GM18508 (cell line): ENCODE measurements around the gene RAB43.

Source experiments
- ATAC-seq: cut with Tn5 transposase; IDR thresholded peaks from one replicate; pipeline ENCODE4 v1.9.1; 2021; ENCODE audit warnings: moderate number of reproducible peaks; ENCODE audit not compliant: insufficient read depth, unreplicated experiment

The RAB43 gene

DNA sequence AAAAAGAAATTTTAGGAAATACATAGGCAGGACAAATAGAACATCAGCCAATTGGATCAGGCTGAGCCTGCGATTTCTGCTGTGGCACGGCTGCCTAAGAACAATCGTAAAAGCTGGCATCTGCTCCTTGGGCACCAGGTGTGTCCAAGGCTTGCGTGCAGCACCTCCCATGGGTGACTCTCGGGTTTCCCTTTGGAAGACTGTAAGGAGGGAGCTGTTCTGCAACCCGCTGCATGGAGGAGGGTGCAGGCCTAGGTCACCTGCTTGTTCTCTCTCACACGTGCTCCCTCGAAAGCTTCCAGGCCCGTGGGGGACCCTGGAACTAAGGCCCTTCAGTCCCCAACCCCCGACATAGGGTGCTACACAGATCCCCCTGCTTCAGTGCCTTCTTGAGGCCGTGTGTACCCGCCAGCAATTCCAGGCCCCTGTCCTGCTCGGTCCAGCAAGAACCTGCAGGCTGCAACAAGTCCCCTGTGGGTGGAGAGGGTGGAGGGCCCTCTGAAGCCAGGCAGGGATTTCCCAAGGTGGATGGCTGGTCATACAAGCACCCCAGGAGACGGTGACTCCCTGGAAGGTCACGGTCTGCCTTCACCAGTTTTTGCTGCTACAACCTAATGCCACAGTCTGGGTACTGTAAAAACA lies 57.6 kb downstream of the RAB43 start:
- ATAC-seq: no peak

DNA sequence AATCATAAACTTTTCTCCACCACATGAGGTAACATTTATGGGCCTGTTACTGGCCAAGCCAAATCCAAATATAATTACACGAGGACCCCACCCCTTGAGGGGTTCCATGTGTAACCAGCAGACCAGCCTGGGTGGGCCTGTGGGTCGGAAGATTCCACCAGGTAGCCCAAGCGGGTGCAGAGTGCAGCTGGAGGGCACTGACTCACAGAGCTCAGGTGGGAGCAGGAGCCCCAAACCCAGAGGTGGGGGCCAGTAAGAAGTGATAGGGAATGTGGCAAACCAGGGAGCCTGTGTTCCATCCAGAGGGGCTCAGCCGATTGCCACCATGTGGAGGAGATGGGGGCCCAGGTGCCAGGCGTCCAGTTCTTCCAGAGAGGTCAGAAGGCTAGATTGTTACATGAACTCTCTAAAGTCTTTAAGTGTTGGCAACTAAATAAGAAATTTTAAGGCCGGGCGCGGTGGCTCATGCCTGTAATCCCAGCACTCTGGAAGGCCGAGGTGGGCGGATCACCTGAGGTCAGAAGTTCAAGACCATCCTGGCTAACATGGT lies 58.4 kb downstream of the RAB43 start:
- no peak for ATAC-seq

DNA sequence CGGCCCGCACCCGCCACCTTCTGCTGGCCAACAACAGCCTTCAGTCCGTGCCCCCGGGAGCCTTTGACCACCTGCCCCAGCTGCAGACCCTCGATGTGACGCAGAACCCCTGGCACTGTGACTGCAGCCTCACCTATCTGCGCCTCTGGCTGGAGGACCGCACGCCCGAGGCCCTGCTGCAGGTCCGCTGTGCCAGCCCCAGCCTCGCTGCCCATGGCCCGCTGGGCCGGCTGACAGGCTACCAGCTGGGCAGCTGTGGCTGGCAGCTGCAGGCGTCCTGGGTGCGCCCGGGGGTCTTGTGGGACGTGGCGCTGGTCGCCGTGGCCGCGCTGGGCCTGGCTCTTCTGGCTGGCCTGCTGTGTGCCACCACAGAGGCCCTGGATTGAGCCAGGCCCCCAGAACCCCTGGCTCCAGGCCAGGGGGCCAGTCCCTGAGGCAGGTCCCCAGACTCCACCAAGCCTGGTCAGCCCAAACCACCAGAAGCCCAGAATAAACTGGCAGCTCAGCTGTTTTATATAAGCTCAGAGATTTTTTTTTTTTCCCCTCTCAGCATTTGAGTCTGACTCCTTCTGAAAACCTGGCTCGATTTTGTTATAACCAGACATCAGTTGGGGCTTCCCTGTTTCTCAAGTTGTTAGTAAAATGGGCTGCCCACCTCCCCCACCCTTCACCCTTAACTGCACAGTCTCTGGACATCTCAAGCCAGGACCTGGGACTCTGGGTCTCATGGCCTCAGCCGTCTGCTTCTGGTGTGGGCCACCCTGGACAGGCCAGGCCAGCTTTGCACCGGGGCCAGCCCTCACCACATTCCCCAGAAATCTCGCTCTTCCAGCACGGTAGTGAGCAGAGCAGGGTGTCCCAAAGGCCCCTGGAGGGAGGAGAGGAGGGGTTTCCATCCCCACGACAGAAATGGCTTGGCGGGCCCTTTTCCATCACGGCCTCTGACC lies 59.4 kb downstream of the RAB43 start:
- no peak for ATAC-seq

DNA sequence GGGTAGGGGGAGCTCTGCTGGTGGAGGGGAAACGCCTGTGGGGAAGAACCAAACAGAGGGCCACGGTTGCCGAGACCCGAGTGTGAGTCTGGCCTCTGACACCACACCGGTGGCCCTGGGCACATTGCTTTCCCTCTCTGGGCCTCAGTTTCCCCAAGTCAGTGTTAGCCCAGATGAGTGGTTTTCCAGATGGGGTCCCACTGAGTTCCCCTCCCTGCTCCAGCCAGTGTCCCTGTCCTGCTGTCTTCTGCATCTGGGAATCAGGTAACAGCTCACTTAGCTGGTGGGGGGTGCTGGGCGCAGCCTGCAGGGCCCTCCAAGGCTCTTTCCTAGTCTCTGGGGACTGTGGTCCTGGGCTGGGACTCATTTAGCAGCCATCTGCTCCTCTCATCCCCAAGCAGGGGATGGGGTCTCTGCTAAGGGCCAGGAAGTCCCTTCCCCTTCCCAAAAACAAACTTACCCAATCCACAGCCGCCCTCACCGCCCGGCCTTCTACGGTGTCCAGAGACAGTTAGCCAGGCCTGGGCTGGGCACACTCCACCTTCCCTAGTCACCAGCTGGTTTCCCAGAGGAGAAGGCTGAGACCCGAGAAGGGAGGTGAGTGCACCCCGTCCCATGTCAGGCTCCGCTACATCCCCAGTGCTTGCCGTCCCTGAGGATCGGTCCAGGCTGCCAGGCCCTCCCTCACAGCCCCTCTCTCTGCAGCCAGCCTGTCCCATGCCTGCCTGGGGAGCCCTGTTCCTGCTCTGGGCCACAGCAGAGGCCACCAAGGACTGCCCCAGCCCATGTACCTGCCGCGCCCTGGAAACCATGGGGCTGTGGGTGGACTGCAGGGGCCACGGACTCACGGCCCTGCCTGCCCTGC lies 60.3 kb downstream of the RAB43 start:
- ATAC-seq: no peak

DNA sequence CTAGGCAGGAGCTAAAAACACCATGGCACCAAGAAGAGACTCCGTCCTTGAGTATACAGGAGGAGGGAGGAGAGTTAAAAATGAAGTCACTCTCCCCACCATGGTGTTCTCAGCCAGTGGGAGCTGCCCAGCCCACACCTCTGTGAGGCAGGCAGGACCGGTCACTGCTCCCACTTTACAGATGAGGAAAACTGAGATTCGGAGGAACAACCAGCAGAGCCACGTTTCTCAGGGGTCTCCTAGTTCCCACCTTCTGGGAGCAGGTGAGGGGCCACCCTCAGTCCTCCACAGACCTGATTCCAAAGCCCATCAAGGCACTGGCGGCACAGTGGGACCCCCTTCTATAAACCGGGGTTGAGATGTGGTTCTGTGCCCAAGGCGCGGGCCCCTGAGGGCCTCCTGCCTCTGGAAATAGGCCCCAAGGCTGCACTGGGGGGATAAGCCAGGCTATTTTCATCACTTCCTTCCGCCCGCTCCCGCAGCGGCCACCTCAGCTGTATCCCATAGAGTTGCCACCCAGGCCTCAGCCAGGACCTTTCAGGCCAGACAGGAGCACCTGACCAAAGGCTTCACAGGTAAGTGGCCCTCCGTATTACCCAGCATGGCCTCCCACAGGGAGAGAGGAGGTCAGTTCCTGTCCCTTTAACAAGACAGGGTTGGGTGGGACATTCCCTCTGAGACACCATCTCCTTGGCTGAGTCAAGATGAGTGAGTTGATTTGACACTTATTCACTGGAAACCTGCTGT lies 61.2 kb downstream of the RAB43 start, which contains the start of gene GP9:
TSS of gene GP9 (plus strand) at position 504 of the 747 bp plus-strand sequence. CDS start 961 bp downstream, outside the sequence.
- ATAC-seq: no peak

DNA sequence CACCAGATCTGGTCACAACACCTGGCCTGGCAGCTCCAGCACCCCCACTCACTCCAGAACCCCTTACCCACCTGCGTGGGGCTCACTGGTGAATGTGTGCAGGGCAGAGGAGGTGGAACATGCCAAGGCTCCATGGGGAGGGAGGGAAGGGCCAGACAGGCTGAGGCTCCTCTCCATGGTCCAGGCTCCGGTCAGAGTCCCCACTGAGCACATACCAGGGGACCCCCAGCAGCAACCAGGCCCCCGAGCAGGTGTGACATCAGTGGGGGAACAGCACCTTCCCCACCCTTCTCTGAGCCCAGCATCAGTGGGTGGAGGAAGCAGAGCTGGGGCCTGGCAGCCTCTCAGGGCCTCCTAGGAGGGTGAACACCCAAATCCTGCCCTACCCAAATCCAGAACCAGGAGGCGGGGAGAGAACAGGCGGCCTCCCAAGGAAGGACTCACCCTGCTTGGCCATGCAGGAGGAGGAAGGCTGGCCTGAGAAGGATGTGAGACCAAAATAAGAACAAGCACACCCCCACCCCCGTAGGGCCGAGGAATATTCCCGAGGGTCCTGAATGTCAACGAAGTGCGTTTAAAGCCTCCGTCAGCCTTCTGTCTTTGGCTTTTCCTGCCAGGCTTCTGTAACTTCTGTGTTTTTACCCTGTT lies 62.2 kb downstream of the RAB43 start:
- ATAC-seq: no peak

DNA sequence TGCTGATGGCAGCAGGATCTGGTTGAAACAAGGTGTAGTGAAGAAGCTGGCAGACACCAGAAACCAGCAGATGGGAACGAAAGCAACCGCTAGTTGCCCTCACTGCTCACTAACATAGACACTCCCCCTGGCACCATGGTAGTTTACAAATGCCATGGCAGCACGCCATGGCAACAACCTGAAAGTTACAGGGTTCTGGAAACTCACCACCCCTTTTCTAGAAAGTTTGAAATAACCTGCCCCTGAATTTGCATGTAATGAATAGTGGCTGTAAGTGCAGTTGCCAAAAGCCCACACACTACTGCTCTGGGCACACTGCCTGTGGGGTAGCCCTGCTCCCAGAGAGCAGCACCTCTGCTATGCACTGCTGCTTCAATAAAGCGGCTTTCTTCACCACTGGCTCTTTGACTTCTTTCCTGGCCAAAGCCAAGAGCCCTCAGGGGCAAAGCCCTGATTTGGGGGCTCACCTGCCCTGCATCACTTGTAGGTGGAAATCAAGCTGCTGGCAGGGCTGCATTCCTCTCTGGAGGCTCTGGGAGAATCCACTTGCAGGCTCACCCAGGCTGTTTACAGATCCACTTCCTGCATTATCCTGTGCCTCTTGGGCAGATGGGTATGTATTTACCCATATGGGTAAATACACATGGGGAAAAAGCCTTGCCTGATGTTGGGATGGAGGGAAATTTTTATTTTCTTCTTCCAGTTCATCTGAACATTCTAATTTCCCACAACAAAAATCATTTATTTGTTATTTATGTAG lies 63.0 kb downstream of the RAB43 start:
- no peak for ATAC-seq

DNA sequence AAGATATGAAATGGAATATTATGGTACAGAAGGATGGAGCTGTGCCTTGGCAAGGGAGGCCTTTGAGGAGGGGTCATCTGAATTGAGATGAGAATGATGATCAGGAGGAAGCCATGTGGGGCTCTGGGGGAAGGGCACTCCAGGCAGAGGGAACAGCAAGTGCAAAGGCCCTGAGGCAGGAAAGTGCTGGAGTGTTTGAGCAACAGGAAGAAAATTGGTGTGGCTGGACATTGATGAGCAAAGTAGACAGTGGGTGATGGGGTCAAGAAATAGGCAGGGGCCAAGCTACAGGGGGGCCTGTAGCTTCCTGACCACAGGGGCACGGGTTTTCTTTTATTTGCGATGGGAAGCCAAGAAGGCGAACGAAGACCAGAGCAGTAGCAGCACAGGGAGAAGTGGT lies 64.4 kb downstream of the RAB43 start:
- no peak for ATAC-seq

DNA sequence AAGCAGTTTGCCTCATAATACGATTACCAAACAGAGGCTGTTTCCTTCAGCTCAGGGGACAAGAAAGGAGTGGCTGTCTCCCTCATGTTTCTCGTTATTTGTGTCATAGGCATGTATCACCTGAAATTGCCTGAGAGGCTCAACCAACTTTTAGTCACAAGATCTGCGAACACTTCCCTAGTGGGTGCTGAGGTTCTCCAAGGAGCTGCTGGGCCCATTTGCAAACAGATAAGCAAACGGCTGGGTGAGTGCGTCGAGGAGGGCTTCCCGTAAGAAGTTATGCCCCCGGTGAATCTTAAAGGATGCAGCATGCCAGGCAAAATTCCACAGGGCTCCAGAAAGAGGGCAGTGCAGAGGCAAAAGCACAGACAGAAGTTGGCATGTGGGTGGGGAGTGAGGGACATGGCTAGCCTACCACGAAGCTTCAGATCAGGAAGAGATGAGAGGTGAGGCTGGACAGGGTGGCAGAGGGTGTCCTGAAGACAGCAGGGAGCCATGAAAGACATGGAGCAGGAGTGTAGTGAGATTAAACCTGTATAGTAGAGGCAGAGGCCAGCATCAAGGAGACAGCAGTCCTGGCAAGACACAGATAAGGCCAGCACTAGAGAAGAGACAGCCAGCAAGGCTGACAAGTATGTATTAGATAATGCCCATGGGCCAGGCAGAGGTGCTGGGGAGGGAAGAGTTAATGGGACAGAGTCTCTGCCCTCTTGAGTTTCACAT lies 65.0 kb downstream of the RAB43 start:
- no peak for ATAC-seq

DNA sequence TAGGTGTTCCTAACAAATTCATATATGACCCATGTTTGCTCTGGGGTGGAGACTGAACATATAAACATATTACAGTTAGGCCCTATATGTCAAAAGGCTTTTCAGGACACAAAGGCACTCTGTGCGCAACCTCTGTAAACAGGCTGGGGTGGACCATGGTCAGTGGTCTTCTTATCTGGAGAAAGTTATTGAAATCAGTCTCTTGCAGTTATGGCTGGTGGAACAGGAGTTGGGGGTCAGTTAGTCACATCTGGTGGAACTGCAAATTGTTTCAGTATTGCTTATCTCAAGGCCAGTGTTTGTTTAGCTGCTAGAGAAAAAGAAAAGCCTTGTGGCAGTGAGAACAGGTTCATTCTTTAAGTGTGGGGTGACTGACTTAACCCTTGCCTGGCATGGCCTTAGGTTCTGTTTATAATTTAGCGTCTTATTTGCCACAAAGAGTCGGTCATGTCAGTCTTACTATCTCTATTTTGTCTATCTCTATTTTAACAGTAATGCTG lies 66.9 kb downstream of the RAB43 start:
- no peak for ATAC-seq

DNA sequence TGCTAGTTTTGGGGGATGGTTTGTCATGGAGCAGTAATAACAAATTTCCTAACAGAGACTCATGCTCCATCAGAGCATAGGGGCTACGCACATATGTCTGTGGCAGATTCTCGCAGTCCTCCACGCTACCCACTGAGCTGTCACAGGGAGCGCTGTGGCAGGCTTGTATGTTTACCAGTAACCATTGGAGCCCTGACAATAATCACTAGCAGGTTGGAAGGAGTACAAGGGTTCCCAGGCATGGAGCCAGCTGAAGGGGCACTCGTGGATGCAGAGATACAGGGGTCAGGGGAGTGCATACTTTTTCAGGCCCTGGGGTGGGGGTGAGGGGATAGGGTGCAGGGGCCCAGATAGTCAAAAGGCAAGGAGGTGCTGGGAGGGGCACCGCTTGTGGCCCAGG lies 68.9 kb downstream of the RAB43 start:
- ATAC-seq: no peak

DNA sequence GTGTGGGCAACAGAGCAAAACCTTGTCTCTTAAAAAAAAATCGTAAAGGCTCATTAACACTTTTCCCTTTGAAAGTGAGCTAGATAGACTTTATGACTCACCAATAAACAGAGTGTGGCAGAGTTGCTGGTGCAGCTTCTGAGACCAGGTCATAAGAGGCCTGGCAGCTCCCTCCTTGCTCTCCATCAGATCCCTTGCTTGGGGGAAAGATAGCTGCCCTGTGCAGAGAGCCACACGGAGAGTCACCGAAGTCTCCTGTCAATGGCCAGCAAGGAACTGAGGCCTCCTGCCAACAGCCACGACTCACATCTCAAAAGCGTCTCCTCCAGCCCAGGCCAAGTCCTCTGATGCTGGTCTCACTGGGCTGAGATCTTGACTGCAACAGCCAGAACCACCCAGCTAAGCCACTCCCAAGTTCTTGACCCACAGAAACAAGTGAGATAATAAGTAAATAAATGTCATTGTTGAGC lies 69.7 kb downstream of the RAB43 start:
- ATAC-seq: no peak

DNA sequence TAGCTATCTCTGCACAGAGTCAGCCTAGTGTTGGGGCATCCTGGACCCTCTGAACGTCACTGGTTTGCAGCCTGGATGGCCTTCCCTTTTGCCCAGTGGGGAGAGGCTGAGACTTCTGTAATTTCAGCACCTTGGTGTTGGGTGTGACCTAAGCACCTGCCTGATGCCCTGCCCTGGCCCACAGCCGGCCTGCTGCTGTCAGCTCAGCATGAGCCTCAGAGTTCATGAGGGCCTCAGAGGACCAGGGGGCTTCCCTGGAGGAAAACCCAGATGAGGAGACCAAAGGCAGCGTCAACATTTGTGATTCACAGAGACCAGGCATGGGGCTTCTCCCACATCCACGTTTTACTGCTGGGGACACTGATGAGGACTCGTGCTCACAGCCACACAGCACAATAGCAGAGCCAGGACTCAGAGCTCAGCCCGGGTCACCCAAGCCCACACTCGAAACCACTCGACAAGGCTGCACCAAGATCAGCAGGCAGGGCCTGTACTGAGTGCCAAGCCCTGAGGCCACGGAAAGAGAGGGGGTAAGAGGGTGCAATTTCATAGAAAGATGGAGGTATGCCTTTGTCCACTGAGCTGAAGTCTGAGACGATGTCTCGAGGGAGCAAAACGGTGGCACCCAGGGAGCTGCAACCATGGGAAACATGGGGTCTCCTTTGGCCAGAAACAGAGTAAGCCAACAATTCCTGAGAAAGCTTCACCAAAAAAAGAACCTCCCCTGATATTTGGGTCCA lies 70.9 kb downstream of the RAB43 start:
- ATAC-seq: no peak

DNA sequence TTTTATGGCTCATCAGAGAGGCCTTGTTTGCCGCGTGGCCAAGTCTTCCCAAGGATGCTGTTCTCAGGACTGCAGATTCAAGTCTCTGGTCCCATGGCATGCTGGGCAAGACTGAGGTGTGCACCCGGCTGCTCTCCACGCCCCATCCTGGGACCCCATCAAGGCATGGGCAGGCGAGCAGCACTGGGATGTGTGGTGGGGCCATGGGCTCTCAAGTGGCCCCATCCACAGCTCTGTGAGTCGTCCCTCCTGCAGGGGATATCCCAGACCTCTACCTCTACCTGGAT lies 74.1 kb downstream of the RAB43 start:
- ATAC-seq: no peak

DNA sequence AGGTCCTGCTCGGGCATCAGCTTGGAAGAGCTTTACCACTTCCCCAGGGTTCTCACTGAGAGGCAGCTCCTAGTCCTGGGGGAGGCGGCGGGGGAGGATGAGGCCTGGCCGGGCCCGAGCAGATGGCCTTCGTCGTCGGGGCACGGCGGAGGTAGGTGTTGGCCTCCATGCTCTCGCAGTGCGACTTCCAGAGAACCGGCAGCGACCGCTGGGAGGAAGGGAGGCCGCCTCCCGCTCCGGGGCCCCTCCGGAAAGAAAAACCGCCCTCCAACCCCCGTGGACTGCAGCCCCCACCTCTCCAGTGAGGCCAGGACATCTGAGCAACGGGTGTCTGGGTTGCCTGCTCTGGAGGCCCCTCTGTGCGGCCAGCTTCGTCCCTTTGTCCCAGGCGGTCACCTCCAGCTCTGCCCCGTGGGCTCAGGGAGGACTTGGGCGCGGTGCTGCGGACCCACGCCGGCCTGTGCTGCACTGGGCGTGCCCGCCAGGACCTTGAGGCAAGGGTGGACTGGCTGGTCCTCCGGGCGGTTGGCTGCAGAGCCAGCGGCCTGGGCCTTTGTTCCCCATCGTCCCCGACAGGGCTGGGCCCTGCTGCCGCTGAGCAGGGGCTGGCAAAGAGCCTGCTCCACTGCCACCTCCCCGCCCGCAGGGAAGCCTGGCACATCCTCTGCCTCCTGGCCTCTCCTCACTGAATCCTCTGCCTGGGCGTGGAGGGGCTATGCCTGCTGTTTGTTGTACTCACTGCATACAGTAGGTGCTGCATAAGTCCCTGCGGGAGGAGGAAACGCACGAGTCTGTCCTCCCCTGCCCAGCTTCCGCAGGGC lies 74.7 kb downstream of the RAB43 start:
- ATAC-seq: no peak

DNA sequence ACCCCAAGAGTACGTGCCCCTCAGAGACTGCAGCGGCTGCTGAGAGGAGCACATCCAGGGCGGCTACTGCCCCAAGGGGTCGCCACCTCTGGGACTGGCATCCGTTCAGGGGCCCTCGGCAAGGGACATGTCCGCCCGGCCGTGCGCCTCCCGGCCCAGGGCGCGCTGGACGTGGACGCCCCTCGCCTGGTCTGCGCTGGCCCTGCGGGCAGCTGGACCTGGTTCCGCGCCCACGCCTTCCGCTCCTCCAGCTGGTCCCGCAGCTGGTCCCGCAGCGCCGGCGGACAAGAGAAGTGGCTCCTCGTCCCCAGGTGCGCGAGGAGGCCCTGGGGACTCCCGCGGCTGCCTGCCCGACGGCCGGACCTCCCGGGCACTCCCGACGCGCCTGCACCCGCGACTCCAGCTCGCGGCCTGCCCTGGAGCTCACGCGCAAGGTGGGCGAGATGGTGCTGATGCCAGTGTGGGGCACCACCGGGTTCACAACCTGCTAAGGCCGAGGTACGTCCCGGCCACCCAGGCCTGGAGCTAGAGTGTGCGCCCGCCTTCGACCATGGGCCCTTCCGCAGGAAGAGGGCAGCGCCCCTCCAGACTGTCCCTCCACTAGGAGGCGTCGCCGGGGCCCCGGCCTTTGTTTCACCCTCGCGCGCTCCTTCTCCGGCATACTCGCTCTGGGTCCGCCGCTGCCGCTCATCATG lies 75.4 kb downstream of the RAB43 start:
- ATAC-seq: no peak
